Hepatocyte (in vitro differentiated cells): ENCODE data around the gene AMDHD2.

Experiments used
- CTCF ChIP-seq: fragments of 200-600 bp; sonication (generic); IDR thresholded peaks from 2 replicates; pipeline ENCODE4 v1.5.1; 2016; ENCODE audit warnings: antibody characterized with exemption, mild to moderate bottlenecking; ENCODE audit not compliant: poor library complexity
- EZH2phosphoT487 ChIP-seq: fragments of 200-600 bp; sonication (generic); IDR thresholded peaks from one replicate; pipeline ENCODE4 v1.6.1; 2018; ENCODE audit warnings: antibody characterized with exemption, mild to moderate bottlenecking, low read depth, moderate library complexity; ENCODE audit not compliant: unreplicated experiment, severe bottlenecking

GRCh38 chr16:2485811-2486507 is 34.2 kb upstream of the AMDHD2 start:
- TF ChIP-seq CTCF (no peak), EZH2phosphoT487 (no peak)
